Putamen (tissue), 1 donor: ENCODE data around the gene PRKN.

Experiments
- DNase-seq: peaks from one replicate; pipeline ENCODE4 v3.0.0-alpha.2; 2016; ENCODE audit warnings: low spot score

Gene PRKN

DNA sequence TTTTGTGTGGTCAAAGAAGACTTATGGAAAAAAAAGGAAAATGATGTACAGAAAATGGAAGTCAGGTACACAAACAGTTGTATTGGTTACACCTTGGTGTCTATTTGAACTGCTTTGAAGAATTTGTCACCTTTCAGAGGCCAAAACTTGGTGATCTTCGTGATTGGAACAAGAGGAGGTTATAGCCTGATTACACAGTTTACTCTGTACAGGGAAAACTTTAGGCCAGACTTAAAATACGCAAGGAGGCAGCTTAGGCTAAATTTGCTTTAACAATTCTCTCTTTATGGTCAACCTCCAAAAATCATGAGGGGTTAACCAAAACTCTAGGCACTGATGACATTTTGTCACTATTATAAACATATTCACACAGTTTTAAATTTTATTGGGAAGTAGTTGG is 353.7 kb downstream of the PRKN start:
- no peak for DNase-seq

DNA sequence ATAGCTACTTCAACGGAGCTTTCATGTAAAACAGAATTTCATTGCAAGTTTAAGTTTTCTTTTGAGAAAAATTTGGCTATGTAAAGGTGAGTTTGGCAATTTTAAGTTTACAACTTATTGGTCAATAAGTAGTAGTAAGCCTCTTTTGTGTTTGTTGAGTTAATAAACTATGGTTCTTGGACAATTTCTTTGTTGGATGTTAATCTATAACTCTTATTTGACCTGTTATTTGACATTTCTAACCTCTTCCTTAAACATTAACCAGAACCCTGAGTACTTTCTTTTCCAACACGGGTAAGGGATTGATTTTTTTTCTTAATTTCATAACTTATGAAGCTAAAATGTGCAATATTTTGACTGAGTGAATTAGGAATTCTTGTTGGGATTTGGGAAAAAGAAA is 354.4 kb downstream of the PRKN start:
- DNase-seq, result no peak

DNA sequence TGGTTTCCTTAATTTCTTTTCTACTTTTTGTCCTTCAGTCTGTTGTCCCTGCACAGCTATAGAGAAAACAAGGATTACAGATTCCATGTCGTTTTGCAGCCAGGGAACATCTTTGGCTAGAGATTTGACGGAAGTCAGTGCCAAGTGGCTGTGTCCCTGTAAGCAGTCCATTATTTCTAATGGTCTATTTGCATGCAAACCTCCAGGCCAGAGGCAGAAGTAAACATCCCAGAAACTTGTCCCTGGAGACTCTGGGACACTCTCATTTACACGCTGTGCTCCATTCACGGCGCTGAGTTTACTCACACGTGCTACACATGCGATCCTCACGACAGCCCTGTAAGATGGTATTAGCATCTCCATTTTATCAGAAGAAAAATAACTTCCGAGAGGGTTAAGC is 355.5 kb downstream of the PRKN start:
- DNase-seq, result no peak

DNA sequence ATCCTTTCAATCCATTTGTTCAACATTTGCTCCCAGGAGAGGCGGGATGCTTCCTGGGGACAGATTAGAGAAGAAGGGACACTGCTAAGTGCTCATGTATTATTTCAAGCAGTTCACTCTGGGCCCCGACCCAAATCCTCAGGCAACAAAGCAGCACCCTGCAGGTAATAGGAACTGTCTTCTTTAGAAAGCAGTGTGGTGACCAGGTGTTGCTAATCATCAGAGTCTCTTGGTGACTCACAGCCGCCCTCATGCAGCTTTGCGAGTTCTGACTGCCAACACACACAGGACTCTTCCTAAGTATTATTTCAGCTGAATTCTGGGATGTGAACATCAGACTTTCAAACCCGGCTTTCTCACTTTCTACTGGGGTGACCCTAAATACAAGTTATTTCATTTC is 356.4 kb downstream of the PRKN start:
- no peak for DNase-seq

DNA sequence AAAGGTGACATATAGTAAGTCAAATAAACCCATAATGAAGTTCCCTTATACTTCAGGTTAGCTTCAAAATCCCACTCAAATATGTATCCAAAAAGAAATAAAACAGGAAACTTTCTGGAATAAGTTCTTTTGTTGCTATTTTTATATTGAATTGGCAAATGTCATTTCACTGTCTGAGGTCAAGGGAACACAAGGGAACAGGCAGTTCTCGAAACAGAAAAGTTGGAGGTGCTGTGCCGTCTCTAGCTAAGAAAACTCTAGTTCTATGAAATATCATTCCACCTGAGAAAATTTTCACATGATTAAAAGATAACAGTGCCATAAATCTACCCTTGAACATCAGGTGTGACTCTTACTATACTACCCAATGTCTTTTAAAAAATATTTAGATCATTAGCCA is 358.5 kb downstream of the PRKN start:
- DNase-seq, result no peak

DNA sequence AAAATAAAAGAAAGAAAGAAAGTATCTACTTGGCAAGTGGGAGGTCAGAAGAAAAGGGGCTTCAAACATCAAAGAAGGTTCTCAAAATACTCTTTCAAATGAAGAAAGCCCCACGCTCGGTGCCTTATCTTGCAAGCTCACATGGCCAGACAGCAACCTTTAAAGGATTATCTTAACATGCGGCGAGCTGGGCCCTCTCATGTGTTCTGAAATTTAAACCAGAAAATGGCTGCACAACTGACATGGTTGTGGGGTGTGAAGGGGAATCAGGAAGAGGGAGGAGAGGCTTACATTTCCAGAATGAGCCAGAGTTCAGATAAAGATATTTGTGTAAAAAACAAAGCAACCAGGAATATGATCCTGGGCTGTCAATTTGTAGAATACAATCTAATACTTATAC is 363.1 kb downstream of the PRKN start:
- DNase-seq, result no peak

DNA sequence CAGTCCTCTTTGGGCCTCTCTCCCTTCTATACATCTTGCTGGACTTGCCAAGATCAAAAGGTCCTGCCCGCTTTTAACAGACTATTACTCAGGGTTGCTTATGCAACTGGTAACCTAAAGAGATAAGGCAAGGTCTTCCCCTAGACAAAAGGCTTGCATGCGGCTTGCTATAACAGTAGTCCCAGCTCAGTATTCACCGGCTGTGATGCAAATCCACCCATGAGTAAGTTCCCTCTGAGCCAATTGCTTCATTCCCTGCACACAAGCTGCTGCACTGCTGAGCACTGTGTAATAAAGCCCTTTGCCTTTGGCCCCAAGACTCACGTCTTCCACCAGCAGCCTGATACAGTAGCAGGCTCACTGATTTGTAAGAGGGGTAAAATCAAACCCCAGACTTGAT is 363.8 kb downstream of the PRKN start:
- DNase-seq, result no peak

DNA sequence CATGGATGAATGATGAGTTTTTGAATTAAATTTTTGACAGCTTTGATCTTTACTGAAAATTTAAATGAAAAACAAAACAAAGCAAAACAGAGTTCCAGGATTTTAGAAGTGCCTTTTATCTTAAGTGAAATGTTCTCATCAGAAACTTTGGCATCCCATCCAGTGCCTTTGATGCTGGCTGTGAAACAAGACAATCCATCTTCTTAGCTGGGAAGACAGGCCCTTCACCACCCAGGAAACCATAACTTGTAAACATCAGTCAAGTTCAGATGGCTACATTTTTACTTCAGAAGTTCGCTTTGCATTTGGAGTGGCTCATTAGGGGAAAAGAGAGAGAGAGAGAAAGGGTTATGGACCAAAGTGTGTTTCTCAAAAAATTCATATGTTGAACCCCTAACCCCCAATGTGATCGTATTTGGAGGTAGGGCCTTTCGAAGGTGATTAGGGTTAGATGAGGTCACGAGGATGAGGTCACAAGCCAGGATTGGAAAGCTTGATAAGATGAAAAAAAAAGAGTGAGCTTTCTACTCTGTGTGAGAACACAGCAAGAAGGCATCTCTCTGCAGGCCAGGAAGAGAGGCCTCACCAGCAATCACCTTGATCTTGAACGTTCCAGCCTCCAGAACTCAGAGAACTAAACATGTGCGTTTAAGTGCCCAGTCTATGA is 366.5 kb downstream of the PRKN start:
- no peak for DNase-seq

DNA sequence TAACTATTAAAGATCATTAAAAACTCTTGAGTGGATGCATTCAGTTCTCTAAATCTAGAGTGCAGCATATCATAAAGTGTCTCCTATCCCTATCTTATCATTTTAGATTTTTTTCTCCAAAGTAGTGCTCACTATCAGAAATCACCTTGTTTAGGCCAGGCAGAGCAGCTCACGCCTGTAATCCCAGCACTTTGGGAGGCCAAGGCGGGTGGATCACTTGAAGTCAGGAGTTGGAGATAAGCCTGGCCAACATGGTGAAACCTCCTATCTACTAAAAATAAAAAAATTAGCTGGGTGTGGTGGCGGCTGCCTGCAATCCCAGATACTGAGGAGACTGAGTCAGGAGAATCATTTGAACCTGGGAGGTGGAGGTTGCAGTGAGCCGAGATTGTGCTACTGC is 368.9 kb downstream of the PRKN start:
- DNase-seq, result no peak

DNA sequence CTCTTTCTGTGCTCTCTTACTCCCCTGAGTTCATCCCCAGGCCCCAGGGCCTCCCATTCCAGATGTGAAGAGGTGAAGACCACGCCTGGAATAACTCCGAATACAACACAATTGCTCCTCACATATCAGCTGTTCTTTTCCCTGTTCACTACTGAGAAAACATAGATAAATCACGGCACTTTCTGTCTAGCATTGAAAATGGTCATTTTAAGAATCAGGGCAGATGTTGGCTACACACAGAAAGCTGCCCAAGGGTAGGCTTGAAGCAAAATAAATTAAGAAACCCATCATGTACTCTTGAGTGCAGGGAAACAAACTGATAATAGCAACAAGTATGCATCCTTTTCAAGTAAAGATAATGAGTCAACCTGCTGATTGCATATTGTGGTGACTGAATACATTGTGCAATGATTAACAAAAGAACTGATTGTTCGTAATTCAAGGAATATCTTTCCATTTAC is 382.5 kb downstream of the PRKN start:
- DNase-seq, result no peak

DNA sequence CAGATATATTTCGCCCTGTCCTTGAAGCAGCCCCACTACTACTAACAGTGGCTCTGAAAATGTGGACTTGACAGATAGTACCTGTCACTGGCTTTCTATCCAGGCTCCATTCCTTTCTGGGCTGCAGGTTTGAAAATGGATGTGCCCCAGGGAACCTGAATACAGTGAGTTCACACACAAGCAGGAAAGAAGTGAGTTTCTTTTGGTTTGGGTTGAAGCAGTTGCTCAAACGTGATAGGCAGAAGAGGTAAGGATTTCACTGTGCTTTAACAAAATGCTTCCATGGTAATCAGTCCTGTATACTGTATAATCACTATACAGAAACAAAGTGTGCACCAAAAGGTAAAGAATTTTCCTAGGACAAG is 382.9 kb downstream of the PRKN start:
- no peak for DNase-seq

DNA sequence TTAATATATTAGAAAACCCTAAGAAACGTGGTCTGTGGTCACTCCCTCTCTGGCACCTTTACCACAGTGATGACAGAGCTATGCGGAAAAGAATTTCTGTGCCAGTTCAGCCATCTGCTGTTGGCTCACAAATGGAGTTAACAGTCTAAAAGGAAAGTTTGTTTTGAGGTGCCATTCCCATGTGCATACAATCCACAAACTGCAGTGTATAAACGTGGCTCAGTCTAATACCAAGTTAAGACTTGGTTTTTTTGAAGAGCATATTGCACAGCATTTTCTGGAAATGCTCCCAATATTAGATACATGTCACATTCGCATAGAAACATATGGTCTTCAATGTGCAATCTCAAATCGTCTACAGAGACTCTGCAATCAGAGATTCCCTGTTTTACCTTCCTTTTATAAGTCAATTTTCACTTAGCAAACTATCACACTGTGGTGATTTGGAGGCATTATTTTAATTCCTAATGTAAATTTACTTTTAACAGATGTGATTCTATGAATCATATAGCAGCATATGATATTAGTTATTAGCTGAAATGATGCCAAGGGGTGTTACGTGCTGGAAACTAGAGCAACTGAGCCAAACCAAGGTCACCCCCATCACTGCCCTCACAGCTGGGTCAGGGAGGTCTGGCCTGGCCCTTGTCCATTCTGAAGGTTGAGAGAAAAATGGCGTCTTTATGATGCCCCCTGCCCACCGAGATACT is 383.5 kb downstream of the PRKN start:
- no peak for DNase-seq

DNA sequence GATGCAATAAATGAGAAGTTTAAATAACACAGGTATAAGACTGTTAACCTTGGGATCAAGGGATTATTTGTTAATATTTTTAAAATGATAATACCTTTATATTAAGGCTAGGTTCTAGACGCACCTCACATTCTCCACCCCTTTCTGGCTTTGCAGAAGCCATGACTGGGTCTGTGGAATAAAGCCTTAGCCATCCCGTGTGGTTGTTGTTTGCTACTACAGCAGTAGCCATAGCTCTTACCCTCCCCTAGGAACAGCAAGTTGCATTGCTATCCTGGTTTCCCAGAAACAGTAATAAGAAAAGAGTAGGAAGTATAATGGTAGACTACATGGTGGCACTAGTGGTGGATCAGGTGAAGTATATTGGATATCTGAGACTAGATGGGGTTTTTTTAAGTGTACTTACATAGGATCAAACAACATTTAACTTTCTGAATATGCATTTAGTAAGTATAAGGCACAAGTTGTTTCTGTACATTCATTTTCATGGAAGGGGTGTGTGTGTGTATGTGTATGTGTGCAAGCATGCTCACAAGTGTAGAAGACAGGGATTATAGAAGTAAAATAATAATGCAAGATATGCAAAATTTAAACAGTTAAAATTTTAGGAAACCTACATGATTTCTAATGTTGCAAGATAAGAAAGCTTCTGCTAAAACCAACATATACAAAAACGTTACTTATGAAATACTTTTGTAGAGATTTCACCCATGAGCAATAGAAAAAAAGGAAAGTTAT is 384.2 kb downstream of the PRKN start:
- no peak for DNase-seq

DNA sequence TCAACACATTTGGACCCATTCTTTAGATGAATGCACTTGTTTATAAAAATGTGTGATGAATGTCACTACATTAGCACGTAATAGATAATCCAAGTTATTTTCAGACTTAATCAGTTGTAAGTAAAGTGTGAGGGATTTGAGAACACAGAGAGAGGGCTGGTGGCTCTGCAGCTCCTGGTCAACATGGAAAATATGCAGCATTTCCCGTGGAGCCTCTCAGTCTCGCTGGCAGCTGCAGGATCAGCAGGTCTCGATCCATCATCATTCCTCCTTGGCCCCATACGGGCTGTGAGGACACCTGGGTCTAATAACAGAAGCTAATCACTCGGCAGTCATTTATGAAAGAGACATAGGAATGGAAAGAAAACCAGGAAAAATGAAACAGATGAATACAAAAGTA is 390.2 kb downstream of the PRKN start:
- DNase-seq, result no peak

DNA sequence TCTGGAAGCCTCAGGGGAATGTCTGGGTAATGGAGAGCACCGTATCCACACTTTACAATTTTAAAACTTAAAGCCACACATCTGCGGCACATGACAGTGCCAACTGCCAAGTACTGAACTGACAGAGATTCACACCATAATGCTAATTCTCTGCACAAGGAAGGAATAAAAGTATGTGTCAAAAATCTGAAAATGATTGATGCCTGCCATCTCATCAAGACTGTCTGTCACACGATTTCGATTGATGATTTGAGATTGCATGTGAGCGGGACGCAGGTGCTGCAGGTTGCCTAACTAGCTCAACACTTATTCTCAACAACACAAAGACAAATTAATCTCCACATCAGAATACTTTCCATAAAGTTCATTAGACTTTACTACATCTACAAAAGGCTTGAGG is 391.2 kb downstream of the PRKN start:
- no peak for DNase-seq

DNA sequence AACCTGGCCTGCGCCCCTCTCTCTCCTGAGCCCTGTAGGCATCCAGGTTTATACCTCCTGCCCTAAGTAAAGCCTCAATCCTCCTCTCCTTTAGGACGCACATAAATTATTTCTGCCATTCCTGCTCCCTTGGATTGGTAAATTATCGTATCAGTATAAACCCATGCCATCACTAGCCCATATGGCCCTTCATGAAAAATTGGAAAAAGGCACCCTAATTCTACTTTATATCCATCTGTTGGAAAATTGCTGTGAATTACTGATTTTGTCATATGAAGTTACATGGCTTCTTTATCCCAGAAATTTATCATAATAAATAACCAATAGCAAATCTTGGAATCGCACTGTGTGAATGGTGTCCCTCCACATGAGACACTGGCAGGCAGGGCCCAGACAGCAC is 395.2 kb downstream of the PRKN start:
- DNase-seq, result no peak

DNA sequence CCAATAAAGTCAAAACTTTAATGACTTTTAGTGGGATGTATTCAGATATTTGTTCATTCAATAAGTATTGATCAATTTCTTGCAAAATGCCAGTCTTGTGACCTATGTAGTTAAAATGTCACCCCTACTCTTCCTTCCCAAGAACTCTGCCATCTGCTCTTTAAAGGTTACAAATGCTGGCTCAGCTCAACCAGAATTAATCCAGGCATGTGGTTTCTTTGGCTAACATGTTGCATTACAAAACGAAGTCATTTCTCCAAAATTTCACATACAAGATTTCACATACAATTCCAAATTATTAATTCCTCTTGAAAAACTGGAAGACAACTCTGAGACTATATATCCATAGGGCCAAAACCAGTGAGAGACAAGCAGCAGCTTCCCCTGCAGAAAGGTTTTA is 395.7 kb downstream of the PRKN start:
- no peak for DNase-seq

DNA sequence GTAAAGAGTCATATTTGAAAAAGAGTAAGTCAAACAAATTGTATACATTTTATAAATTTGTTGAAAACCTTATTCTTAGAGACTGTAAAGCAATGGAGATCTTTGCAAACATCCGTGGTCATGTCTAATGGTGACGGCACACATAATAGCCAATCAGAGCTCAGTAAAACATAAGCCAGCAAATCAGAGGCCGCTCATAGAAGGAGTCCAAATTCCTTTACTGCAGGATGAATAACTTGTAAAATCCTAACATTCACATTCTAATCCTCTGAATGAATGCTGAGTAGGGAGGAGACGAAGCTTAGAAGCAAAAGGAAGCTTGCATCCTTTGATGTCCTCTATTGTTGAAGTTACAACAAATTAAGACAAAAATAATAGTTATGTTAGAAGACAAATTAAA is 401.7 kb downstream of the PRKN start:
- DNase-seq, result no peak

DNA sequence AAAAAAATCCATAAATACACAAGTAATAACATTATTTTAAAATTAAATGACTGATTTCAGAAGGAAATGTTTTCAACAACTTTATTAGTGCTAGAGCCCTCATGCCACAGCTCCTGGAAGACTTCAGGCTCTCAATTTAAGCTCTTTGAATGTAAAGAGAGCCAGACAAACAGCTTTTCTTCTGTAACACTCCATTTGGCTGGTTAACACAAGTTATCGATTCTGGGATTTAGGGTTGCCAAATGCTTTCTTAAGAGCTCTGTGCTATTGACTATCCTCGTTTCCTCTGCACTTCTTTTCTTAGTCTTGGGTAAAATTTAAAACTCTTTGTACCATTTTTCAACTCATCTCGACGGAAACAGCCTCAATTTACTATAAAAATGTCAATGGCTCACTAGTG is 402.5 kb downstream of the PRKN start:
- no peak for DNase-seq

DNA sequence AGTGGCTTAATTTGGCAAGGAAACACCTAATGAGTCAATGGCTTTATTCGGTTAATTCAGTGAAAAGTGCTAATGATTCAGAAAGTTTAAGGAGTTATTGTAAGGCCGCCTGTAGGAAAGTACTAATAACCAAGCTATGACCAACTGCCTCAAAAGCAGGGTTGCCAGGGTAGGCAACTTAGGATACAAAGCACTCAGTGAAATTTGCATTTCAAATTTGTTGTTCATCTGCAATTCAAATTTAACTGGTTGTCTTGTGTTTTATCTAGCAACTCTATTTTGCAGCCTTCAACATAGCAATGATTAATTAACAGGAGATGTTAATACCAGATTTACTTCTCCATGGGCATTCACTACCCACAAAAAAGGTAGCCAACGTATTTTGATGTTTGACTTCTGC is 412.3 kb downstream of the PRKN start:
- DNase-seq, result no peak

DNA sequence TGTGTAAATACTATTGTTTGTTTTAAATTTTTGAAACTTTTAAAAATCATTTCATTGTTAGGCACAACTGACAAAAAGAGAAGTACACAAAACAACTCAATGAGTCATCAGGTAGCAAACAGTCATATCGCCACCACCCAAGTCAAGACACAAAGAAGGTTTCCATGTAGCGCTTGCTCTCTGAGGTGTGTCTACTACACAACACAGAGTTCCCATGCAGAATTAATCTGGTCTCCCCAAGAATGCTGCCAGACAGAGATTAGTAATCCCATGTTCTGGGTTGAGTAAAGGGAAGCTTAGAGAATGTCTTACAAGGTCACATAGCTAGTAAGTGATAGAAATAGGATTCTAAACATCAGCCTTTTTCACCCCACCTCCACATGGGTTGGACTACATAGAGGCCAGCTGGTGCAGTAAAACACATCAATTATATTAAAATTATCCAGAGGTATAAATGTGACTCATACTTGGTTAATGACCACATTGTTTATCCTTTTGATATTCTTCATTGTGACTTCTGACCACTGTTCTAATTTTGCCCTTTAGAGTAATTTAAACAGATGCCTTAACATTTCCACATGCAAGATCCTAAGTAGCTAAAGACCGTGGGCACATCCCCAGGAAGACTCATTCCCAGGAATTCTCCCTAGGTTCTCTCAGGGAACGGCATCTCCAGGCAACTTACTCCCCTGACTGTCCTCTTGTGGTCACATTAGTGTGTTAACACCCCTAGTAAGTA is 413.5 kb downstream of the PRKN start:
- no peak for DNase-seq

DNA sequence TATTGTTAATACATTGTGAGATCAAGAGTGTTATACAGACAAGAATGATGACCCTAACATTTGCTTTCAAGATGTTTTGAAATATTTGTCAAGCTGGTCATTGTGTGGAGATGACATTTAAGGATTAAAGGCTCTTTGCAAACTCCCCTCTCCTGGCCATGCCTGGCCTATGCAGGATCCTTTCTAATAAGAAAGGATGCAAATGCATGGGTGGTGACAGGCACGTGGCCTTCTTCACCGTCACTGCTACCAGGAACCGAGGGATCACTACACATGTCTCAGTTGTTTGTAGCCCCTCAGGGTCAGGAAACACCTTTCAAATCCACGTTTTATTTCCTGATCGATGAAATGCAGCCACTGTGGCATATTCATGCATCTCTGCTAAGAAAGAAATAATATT is 419.7 kb downstream of the PRKN start:
- DNase-seq, result no peak

DNA sequence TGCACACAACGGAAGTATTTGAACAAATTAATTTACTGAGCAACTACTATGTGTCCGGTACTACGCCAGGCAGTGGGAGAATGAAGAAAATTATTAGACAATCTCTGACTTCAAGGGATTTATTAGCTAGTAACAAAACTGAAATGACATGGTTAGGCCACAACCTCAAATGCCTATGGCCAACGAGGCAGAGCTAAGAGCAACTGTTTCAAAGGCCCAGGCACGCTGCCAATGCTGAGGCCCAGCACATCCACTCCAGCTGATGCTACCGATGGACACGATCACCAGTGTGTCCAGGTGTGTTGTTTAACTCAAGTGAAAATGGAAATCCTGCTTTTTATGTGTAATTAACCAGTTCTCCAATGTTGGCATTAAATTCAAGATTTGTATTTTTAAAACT is 420.9 kb downstream of the PRKN start:
- DNase-seq, result no peak
